ENCODE data around the gene TBC1D22A. TPM values are rescaled to one million over a fixed set of nuclear protein-coding genes. Genes with fewer than 3 reads are reported as not detected.

The TBC1D22A gene
- total and polyA plus RNA-seq, 9 of the 15 experiments (the other 6 are each of a cell fraction or from before 2014, with no cell fraction given), result 0.20 to 11.5 (median 5.2) TPM

- TF ChIP-seq MAFF (IDR thresholded peaks at IDR 0.05; ENCODE audit: low read length), result peak; percentile 51; the same call in 1 of the 2 replicates
- peak; percentile 4 for TF ChIP-seq MEIS2 (IDR thresholded peaks at IDR 0.05; ENCODE audit: partially characterized antibody)
- peak; percentile 30; the same call in 1 of the 2 replicates for TF ChIP-seq DPF2 (IDR thresholded peaks at IDR 0.05)
Observed at GRCh38 chr22:47088480-47089158, 326.2 kb downstream of the TBC1D22A start (continued).

GRCh38 chr22:47089374-47089773, 326.9 kb downstream of the TBC1D22A start:
- H3K4me3 ChIP-seq, result no peak overlapping the region
- in situ Hi-C loops (cut with MboI), result no loop called here
- FAIRE-seq, result no peak

More at GRCh38 chr22:47089374-47089773, 326.9 kb downstream of the TBC1D22A start:
- Histone ChIP-seq H3K36me3 (ENCODE audit: control insufficient read depth, insufficient read depth, low read length) (no peaks in the 10 kb centered on the region), H3K79me2 (ENCODE audit: control insufficient read depth, insufficient read depth, low read length) (no peaks in the 10 kb centered on the region; the same call in 2 of the 3 replicates), H3K9me1 (ENCODE audit: control insufficient read depth, insufficient read depth, low read length) (peaks cover 4% of the 10 kb centered on the region), H3K4me2 (ENCODE audit: insufficient read depth, low read length) (no peak overlapping the region), H3K27me3 (ENCODE audit: control insufficient read depth in 2 of 2, insufficient read depth in 2 of 2, low read length in 2 of 2) (no peaks in the 10 kb centered on the region), H3K9me3 (replicated peaks; ENCODE audit: control insufficient read depth, insufficient read depth, low read depth, low read length) (no peaks in the 10 kb centered on the region), H2AFZ (ENCODE audit: low read depth, low read length) (no peak overlapping the region), H3K4me1 (replicated peaks in 1 of 2; ENCODE audit: control insufficient read depth in 2 of 2, insufficient read depth in 2 of 2, low read length in 2 of 2) (peaks cover 32 to 35% of the 10 kb centered on the region in 2 experiments; a peak in 4 of 5 replicates), H3K9ac (ENCODE audit: insufficient read depth in 1 of 2, low read depth in 2 of 2, low read length in 2 of 2) (peak overlapping the region in 1 of 2 experiments; percentile 64; a peak in 1 of 4 replicates), H3K27ac (ENCODE audit: extremely low read depth, low read depth, low read length) (no peak overlapping the region; the same call in 2 of the 3 replicates), H4K20me1 (replicated peaks; ENCODE audit: control insufficient read depth, insufficient read depth, low read length) (no peaks in the 10 kb centered on the region)
- CTCF ChIA-PET (ENCODE audit: low intra/inter-chr PET ratio), result no interaction called here
- DNase-seq (ENCODE audit: extremely low read depth in 1 of 4, low spot score in 3 of 4) (peak; percentile 11 to 17 (median 14)), ATAC-seq (peak; percentile 40; the same call in 1 of the 3 replicates)
- intact Hi-C loops (cut with micrococcal nuclease), result no loop called here
- POLR2A ChIA-PET, result interaction anchor here (1.3 kb wide), 1 partner anchor 44 kb away, joined by 3 read pairs; no protein-coding TSS in a partner anchor
- TF ChIP-seq TCF7 (IDR thresholded peaks at IDR 0.05; ENCODE audit: borderline replicate concordance), result no peak
- no peak for TF ChIP-seq IFI16 (CRISPR knock-in tag; IDR thresholded peaks at IDR 0.05)
- TF ChIP-seq ZNF551 (CRISPR knock-in tag; IDR thresholded peaks at IDR 0.05), result no peak
- TF ChIP-seq MYBL2 (IDR thresholded peaks at IDR 0.05; ENCODE audit: low read depth), result no peak
- TF ChIP-seq MYBL2 (CRISPR knock-in tag; IDR thresholded peaks at IDR 0.05; ENCODE audit: borderline replicate concordance), result no peak
- no peak for TF ChIP-seq ATF2 (CRISPR knock-in tag; IDR thresholded peaks at IDR 0.05)
- BruUV-seq (replicated peaks), result no TSS peak
- 40% methylated on average over 5 of the region's 7 CpGs for WGBS (ENCODE audit: insufficient coverage, low coverage, missing lambda C conversion rate)

All from K562 (cell line).